T-helper 1 cell treated with Interleukin-12 subunit alpha and Interleukin-12 subunit beta and Interleukin-4 antibody, amounts not matched to agents 30 ng/mL and 1 ng/mL, for 36 hours (primary cell): ENCODE data around the gene PCDH9. TPM values are rescaled to one million over a fixed set of nuclear protein-coding genes. Genes with fewer than 3 reads are reported as not detected.

Experiments used
- intact Hi-C: fragments of 100-400 bp; cut with micrococcal nuclease; formaldehyde crosslinking; loops from one replicate; pipeline ENCODE4 v1.15.1; 2024
- total RNA-seq: library from RNA; stranded (reverse); gene quantifications from 2 replicates; pipeline ENCODE4 v1.2.3, GENCODE V29; 2022

PCDH9 gene
- total RNA-seq, 1 donor from 2014 or later, result 0.10 TPM

- intact Hi-C loops, result no loop called here
These were observed 876.5 kb downstream of the PCDH9 start for GRCh38 chr13:66353664-66354063.

GRCh38 chr13:66349966-66350365 lies 880.2 kb downstream of the PCDH9 start:
- intact Hi-C loops, result no loop called here

GRCh38 chr13:66348745-66349690 lies 881.1 kb downstream of the PCDH9 start:
- intact Hi-C loops, result no loop called here

GRCh38 chr13:66347486-66348117 lies 882.5 kb downstream of the PCDH9 start:
- intact Hi-C loops, result no loop called here

- intact Hi-C loops, result no loop called here
These were observed 884.2 kb downstream of the PCDH9 start for GRCh38 chr13:66345971-66346370.

GRCh38 chr13:66345518-66345810 lies 884.7 kb downstream of the PCDH9 start:
- intact Hi-C loops, result no loop called here

- intact Hi-C loops, result no loop called here
These were observed 885.2 kb downstream of the PCDH9 start for GRCh38 chr13:66344805-66345517.

- intact Hi-C loops, result no loop called here
These were observed 886.8 kb downstream of the PCDH9 start for GRCh38 chr13:66343224-66343828.

- intact Hi-C loops, result no loop called here
These were observed 888.3 kb downstream of the PCDH9 start for GRCh38 chr13:66341635-66342377.

- intact Hi-C loops, result no loop called here
These were observed 890.9 kb downstream of the PCDH9 start for GRCh38 chr13:66339214-66339613.

GRCh38 chr13:66338542-66338941 lies 891.6 kb downstream of the PCDH9 start:
- intact Hi-C loops, result no loop called here

GRCh38 chr13:66335626-66336025 lies 894.5 kb downstream of the PCDH9 start:
- intact Hi-C loops, result no loop called here

GRCh38 chr13:66329988-66330451 lies 900.1 kb downstream of the PCDH9 start:
- intact Hi-C loops, result no loop called here

GRCh38 chr13:66328476-66328875 lies 901.7 kb downstream of the PCDH9 start:
- intact Hi-C loops, result no loop called here

- intact Hi-C loops, result no loop called here
These were observed 906.3 kb downstream of the PCDH9 start for GRCh38 chr13:66323745-66324347.

GRCh38 chr13:66322936-66323335 lies 907.2 kb downstream of the PCDH9 start:
- intact Hi-C loops, result no loop called here

GRCh38 chr13:66322193-66322740 lies 907.9 kb downstream of the PCDH9 start:
- intact Hi-C loops, result no loop called here

- intact Hi-C loops, result no loop called here
These were observed 915.2 kb downstream of the PCDH9 start for GRCh38 chr13:66314911-66315310.

- intact Hi-C loops, result no loop called here
These were observed 916.7 kb downstream of the PCDH9 start for GRCh38 chr13:66313413-66313812.
